DMS153 treated with DMSO at 0.1 percent for 48 hours (cell line): ENCODE results near the gene MAPKBP1.

Experiments
- DNase-seq: peaks from one replicate; lab custom pipeline; 2025; ENCODE audit not compliant: unreplicated experiment; lab: John Stamatoyannopoulos, UW

MAPKBP1 gene

GRCh38 chr15:41805711-41806110, 31.4 kb downstream of the MAPKBP1 start:
- no peak for DNase-seq

- DNase-seq: no peak
These were observed 32.3 kb downstream of the MAPKBP1 start for GRCh38 chr15:41806291-41807181.

- DNase-seq: no peak
These were observed 34.8 kb downstream of the MAPKBP1 start for GRCh38 chr15:41809121-41809520.

- DNase-seq: no peak
These were observed 35.4 kb downstream of the MAPKBP1 start for GRCh38 chr15:41809526-41810220.

GRCh38 chr15:41810651-41811431, 36.6 kb downstream of the MAPKBP1 start:
- no peak for DNase-seq

- DNase-seq: peak; percentile 14
These were observed 37.3 kb downstream of the MAPKBP1 start for GRCh38 chr15:41811432-41812195.

- DNase-seq: no peak
These were observed 38.6 kb downstream of the MAPKBP1 start for GRCh38 chr15:41812820-41813375.

GRCh38 chr15:41813426-41813825, 39.1 kb downstream of the MAPKBP1 start:
- DNase-seq: no peak

- no peak for DNase-seq
These were observed 40.2 kb downstream of the MAPKBP1 start for GRCh38 chr15:41814534-41814933.

- no peak for DNase-seq
These were observed 42.5 kb downstream of the MAPKBP1 start for GRCh38 chr15:41816788-41817187.

- no peak for DNase-seq
These were observed 43.0 kb downstream of the MAPKBP1 start for GRCh38 chr15:41817327-41817726.

GRCh38 chr15:41817781-41818180, 43.5 kb downstream of the MAPKBP1 start:
- no peak for DNase-seq

- no peak for DNase-seq
These were observed 45.3 kb downstream of the MAPKBP1 start for GRCh38 chr15:41819455-41820050.

- no peak for DNase-seq
These were observed 46.6 kb downstream of the MAPKBP1 start for GRCh38 chr15:41820791-41821423.

- DNase-seq: no peak
These were observed 47.5 kb downstream of the MAPKBP1 start for GRCh38 chr15:41821831-41822230.

- no peak for DNase-seq
These were observed 48.2 kb downstream of the MAPKBP1 start for GRCh38 chr15:41822471-41822870.

GRCh38 chr15:41822957-41823356, 48.7 kb downstream of the MAPKBP1 start:
- no peak for DNase-seq

GRCh38 chr15:41823502-41823901, 49.2 kb downstream of the MAPKBP1 start:
- DNase-seq: no peak

GRCh38 chr15:41824062-41824745, 49.9 kb downstream of the MAPKBP1 start:
- DNase-seq: no peak
